PC-3 (cell line): ENCODE results near the gene CDC42BPB. TPM values are rescaled to one million over a fixed set of nuclear protein-coding genes. Genes with fewer than 3 reads are reported as not detected.

Experiments
- ATAC-seq: fragments of 200-7000 bp; cut with Tn5 transposase; 2 replicates; pipeline ENCODE4 v1.9.1; 2020; ENCODE audit warnings: mild to moderate bottlenecking, moderate library complexity
- BruUV-seq: library from RNA; stranded (reverse); fragments of 400-500 nt; replicated peaks from 2 replicates; lab custom pipeline; 2021; lab: Mats Ljungman, UMichigan
- CTCF ChIA-PET: fragments of 300-600 bp; sonication (Branson Sonifier 250); formaldehyde crosslinking; loops from one replicate; lab custom pipeline; 2022; ENCODE audit warnings: antibody characterized with exemption; lab: Charles Lee
- POLR2A ChIA-PET: fragments of 300-600 bp; sonication (Branson Sonifier 250); formaldehyde crosslinking; loops from one replicate; lab custom pipeline; 2022; ENCODE audit warnings: antibody characterized with exemption; ENCODE audit not compliant: unreplicated experiment; lab: Charles Lee
- DNase-seq: peaks from one replicate; pipeline ENCODE4 v3.0.0-alpha.2; 2015
- H2AFZ ChIP-seq: fragments of 300-600 bp; sonication (generic); 2 replicates; pipeline ENCODE4 v1.6.0; 2016; ENCODE audit warnings: antibody characterized with exemption, low read length
- H3F3A ChIP-seq: fragments of 300-600 bp; sonication (generic); one replicate; pipeline ENCODE4 v1.6.0; 2017; ENCODE audit warnings: antibody characterized with exemption, low read length, control low read depth, mild to moderate bottlenecking; ENCODE audit not compliant: unreplicated experiment
- H3K27ac ChIP-seq: fragments of 300-600 bp; sonication (generic); 2 replicates; pipeline ENCODE4 v1.5.1; 2016; ENCODE audit warnings: mild to moderate bottlenecking, low read length
- H3K27me3 ChIP-seq: fragments of 300-600 bp; sonication (generic); 2 replicates; pipeline ENCODE4 v1.6.1; 2016; ENCODE audit warnings: low read length, mixed read lengths
- H3K36me3 ChIP-seq: fragments of 300-600 bp; sonication (generic); 2 replicates; pipeline ENCODE4 v1.6.1; 2016; ENCODE audit warnings: low read depth, mixed run types, low read length, mixed read lengths
- H3K4me1 ChIP-seq: fragments of 300-600 bp; sonication (generic); 2 replicates; pipeline ENCODE4 v1.5.1; 2016; ENCODE audit warnings: low read length; ENCODE audit not compliant: insufficient read depth
- H3K4me2 ChIP-seq: fragments of 300-600 bp; sonication (generic); 2 replicates; pipeline ENCODE4 v1.6.0; 2016; ENCODE audit warnings: low read length
- H3K4me3 ChIP-seq: fragments of 300-600 bp; sonication (generic); 2 replicates; pipeline ENCODE4 v1.5.1; 2016; ENCODE audit warnings: mild to moderate bottlenecking, low read length, mixed read lengths
- H3K79me2 ChIP-seq: fragments of 300-600 bp; sonication (generic); 2 replicates; pipeline ENCODE4 v1.6.1; 2017; ENCODE audit warnings: low read length, mixed read lengths
- H3K9ac ChIP-seq: fragments of 300-600 bp; sonication (generic); 2 replicates; pipeline ENCODE4 v1.6.0; 2016; ENCODE audit warnings: mild to moderate bottlenecking, low read length
- H3K9me2 ChIP-seq: fragments of 300-600 bp; sonication (generic); replicated peaks from 2 replicates; pipeline ENCODE4 v1.6.1; 2016; ENCODE audit warnings: mixed run types, low read length, mixed read lengths
- H3K9me3 ChIP-seq: fragments of 300-600 bp; sonication (generic); 2 replicates; pipeline ENCODE4 v1.6.1; 2016; ENCODE audit warnings: low read length, mixed read lengths
- H4K20me1 ChIP-seq: fragments of 300-600 bp; sonication (generic); 2 replicates; pipeline ENCODE4 v1.6.1; 2016; ENCODE audit warnings: low read length, mixed read lengths
- EZH2 ChIP-seq: fragments of 300-600 bp; sonication (generic); IDR thresholded peaks from one replicate; pipeline ENCODE4 v1.6.1; 2017; ENCODE audit warnings: antibody characterized with exemption, mild to moderate bottlenecking, low read length; ENCODE audit not compliant: unreplicated experiment
- EZH2phosphoT487 ChIP-seq: fragments of 300-600 bp; sonication (generic); IDR thresholded peaks from 2 replicates; pipeline ENCODE4 v1.6.1; 2018; ENCODE audit warnings: mild to moderate bottlenecking, antibody characterized with exemption, low read length, borderline replicate concordance
- intact Hi-C: fragments of 100-400 bp; cut with micrococcal nuclease; formaldehyde crosslinking; loops from 2 replicates; pipeline ENCODE4 v1.9.0; 2023
- total RNA-seq: library from RNA; depleted of rRNA; stranded (reverse); fragments of >200 nt; gene quantifications from 2 replicates; pipeline ENCODE4 v1.2.3, GENCODE V29; 2014
- TF ChIP-seq, protein P1 (sequence below): fragments of 300-600 bp; sonication (generic); conservative IDR thresholded peaks from 2 replicates; pipeline ENCODE4 v1.5.1; 2017; ENCODE audit warnings: antibody characterized with exemption, low read depth, mild to moderate bottlenecking, low read length

CDC42BPB gene
- total RNA-seq, 1 experiment from 2014 or later: 73.0 TPM

DNA sequence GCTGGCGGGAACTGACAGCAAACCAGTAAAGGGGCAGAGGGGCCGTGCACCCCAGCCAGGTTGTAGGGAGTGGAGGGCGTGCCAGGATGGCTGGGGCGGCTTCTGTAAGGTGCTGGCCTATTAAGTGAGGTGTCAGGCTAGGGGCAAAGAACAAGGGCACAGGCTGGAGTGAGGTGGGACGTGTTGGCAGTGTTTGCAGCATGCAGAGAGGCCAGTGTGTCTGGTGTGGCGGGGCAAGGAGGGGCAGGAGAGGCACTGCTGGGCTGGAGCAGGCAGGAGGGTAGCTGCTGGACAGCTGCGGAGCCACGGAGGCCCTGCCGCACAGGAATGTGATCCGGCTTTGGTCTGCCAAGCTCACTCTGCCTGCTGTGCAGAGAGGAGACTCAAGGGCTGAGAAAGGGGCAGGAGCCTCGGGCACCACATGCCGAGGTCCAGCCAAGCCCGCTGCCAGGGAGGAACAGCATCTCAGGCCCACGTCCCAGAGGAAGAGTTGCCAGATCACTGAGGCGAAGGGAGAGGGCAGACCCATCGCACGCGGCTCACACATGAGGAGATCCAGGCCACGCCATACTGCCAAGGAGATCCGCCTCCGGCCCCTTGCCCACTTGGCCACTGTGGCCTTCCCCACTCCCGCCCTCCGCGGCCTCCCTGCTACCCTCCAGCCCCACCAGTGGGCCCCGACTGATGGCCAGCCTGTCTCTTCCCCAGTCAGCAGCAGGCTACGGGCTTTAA, 88.1 kb downstream of the CDC42BPB start:
- H2AFZ ChIP-seq: no peak overlapping the region
- ATAC-seq (no peak), DNase-seq (no peak)
- no peak overlapping the region for H3K4me2 ChIP-seq
- H3K4me3 ChIP-seq: no peak overlapping the region
- H3F3A ChIP-seq: no peaks in the 10 kb centered on the region
- CTCF ChIA-PET: no interaction called here
- H4K20me1 ChIP-seq: no peaks in the 10 kb centered on the region
- no peaks in the 10 kb centered on the region for H3K27me3 ChIP-seq
- H3K9ac ChIP-seq: no peak overlapping the region
- no peaks in the 10 kb centered on the region for H3K4me1 ChIP-seq
- TF ChIP-seq, protein P1, sequence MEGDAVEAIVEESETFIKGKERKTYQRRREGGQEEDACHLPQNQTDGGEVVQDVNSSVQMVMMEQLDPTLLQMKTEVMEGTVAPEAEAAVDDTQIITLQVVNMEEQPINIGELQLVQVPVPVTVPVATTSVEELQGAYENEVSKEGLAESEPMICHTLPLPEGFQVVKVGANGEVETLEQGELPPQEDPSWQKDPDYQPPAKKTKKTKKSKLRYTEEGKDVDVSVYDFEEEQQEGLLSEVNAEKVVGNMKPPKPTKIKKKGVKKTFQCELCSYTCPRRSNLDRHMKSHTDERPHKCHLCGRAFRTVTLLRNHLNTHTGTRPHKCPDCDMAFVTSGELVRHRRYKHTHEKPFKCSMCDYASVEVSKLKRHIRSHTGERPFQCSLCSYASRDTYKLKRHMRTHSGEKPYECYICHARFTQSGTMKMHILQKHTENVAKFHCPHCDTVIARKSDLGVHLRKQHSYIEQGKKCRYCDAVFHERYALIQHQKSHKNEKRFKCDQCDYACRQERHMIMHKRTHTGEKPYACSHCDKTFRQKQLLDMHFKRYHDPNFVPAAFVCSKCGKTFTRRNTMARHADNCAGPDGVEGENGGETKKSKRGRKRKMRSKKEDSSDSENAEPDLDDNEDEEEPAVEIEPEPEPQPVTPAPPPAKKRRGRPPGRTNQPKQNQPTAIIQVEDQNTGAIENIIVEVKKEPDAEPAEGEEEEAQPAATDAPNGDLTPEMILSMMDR: no peak
- TF ChIP-seq EZH2phosphoT487 (no peak), EZH2 (no peak)
- BruUV-seq: no TSS peak
- POLR2A ChIA-PET: no interaction called here
- H3K9me2 ChIP-seq: no peaks in the 10 kb centered on the region
- no peak overlapping the region for H3K27ac ChIP-seq
- H3K36me3 ChIP-seq: peaks cover 60% of the 10 kb centered on the region
- no peaks in the 10 kb centered on the region for H3K79me2 ChIP-seq
- intact Hi-C loops: no loop called here
- no peaks in the 10 kb centered on the region for H3K9me3 ChIP-seq

DNA sequence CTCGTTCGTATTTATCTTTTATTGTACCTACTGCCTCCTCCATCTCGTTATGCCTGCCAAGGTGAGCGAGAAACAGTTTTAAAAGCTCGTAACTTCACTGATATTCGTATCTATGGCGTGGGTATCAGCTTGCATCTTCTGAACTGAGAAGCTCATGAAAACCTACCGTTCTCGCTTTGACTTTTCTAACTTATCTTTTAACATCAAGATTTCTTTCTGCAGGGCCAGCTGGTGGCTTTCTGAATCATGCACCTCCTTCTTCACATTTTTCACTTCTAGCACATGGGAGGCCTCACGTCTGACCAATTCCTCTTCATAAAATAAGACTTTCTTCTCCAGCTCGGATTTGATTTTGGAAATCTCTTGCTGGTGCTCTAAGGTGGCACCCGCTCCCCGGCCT, 89.0 kb downstream of the CDC42BPB start:
- Histone ChIP-seq H3F3A (no peaks in the 10 kb centered on the region), H3K9me3 (no peaks in the 10 kb centered on the region), H3K36me3 (peaks cover 66% of the 10 kb centered on the region), H3K79me2 (no peaks in the 10 kb centered on the region), H3K9me2 (no peaks in the 10 kb centered on the region), H3K27me3 (no peaks in the 10 kb centered on the region), H3K4me3 (no peak overlapping the region), H3K4me1 (no peaks in the 10 kb centered on the region), H3K9ac (no peak overlapping the region), H4K20me1 (no peaks in the 10 kb centered on the region), H3K27ac (no peak overlapping the region), H3K4me2 (no peak overlapping the region), H2AFZ (no peak overlapping the region)
- ChIA-PET CTCF (no interaction called here), POLR2A (no interaction called here)
- ATAC-seq: no peak
- no peak for TF ChIP-seq EZH2
- TF ChIP-seq, protein P1: no peak
- no TSS peak for BruUV-seq
- DNase-seq: no peak
- intact Hi-C loops: no loop called here

DNA sequence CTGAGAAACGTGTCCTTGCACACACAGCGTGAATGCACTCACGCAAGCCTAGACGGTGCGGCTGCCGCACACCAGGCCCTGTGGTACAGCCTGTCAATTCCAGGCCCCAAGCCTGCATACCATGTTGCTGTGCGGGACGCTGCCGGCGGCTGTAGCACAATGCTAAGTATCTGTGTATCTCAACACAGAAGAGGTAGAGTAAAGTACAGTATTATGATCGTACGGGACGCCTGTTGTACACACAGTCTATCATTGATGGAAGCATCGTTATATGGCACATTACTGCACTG, 89.9 kb downstream of the CDC42BPB start:
- ATAC-seq (no peak), DNase-seq (no peak)
- TF ChIP-seq, protein P1: no peak
- TF ChIP-seq EZH2phosphoT487: no peak
- TF ChIP-seq EZH2: no peak
- ChIA-PET POLR2A (no interaction called here), CTCF (no interaction called here)
- H3K79me2 ChIP-seq: no peaks in the 10 kb centered on the region
- no peaks in the 10 kb centered on the region for H4K20me1 ChIP-seq
- H3K4me1 ChIP-seq: no peaks in the 10 kb centered on the region
- H3K27me3 ChIP-seq: no peaks in the 10 kb centered on the region
- peaks cover 66% of the 10 kb centered on the region for H3K36me3 ChIP-seq
- H3F3A ChIP-seq: no peaks in the 10 kb centered on the region
- H2AFZ ChIP-seq: no peak overlapping the region
- no peak overlapping the region for H3K9ac ChIP-seq
- no peak overlapping the region for H3K27ac ChIP-seq
- no peaks in the 10 kb centered on the region for H3K9me3 ChIP-seq
- no TSS peak for BruUV-seq
- H3K4me3 ChIP-seq: no peak overlapping the region
- no peaks in the 10 kb centered on the region for H3K9me2 ChIP-seq
- intact Hi-C loops: no loop called here
- H3K4me2 ChIP-seq: no peak overlapping the region
